ENCODE results near the gene ZFX.
"Not testable (repeated sequence)": the region's sequence is repeated elsewhere in the genome, so short reads cannot be mapped to it uniquely, and the experiment has no call there.

The ZFX gene

GRCh38 chrX:24149351-24150050, at the start of gene ZFX:
Gene ZFX, plus strand, starts transcription at chrX:24149729. Its CDS starts 23,014 bp downstream, at chrX:24172743.
- peak; percentile 76 for DNase-seq (ENCODE audit: low read depth)

- no peak for DNase-seq (ENCODE audit: low read depth)
Measured at GRCh38 chrX:24100713-24101112, 48.8 kb upstream of the ZFX start.

GRCh38 chrX:24110069-24110468, 39.5 kb upstream of the ZFX start:
- DNase-seq (ENCODE audit: low read depth): no peak

DNA sequence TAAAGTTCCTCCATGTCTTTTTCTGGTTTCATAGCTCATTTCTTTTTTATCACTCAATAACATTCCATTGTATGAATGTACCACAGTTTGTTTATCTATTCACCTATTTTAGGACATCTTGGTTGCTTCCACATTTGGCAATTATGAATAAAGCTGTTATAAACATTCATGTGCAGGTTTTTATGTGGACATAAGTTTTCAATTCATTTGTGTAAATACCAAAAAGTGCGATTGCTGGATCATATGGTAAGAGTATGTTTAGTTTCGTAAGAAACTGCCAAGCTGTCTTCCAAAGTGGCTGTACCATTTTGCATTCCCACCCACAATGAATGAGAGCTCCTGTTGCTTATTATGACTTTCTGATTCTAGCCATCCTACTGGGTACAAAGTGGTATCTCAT, 36.3 kb upstream of the ZFX start:
- peak; percentile 83 for DNase-seq (ENCODE audit: low read depth)

GRCh38 chrX:24117258-24117657, 32.3 kb upstream of the ZFX start:
- peak; percentile 82 for DNase-seq (ENCODE audit: low read depth)

DNA sequence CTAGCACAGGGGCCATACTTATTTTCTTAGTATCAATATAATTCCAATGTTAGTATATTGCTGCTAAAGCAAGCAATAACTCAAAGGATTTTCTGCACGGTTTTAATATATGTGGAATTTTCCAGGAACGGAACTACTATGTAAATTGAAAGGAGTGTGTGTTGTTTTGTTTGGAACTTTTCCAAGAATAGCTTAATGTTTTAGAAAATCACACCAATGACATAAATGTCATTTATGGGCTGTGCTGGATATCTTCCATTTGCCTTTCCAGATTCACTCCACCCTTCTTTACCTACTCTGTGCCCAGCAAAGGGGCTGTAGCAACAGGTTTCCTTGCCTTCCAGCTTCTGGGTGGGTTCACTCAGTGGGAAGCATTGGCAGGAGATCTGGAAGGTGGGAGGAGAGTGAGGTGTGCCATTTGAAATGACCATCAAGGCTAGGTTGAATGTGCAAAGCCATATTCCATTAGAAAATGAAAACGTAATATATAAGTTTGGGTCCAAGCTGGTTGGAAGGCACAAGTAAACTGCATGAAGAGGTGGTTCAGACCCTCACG, 25.2 kb upstream of the ZFX start:
- DNase-seq (ENCODE audit: low read depth): no peak

- DNase-seq (ENCODE audit: low read depth): no peak
Measured at GRCh38 chrX:24125028-24125612, 24.4 kb upstream of the ZFX start.

DNA sequence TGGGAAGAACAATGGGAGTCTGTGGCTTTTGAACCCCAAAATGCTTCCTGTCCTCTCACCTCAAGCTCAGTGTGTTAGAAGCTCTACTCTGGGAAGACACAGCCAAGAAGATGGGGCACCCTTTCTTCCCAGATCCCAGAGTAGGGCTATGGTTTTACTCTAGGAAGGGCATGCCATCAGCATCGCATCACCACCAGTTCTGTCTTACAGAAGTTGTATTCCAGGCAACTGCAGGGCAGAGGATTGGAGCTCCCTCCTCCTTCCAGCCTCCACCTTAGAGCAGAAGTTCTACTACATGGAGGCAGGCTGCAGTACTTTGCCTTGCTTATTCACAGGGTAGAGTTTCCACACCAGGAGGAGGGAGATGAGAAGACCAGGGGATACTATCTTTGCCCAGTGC, 18.1 kb upstream of the ZFX start:
- no peak for DNase-seq (ENCODE audit: low read depth)

DNA sequence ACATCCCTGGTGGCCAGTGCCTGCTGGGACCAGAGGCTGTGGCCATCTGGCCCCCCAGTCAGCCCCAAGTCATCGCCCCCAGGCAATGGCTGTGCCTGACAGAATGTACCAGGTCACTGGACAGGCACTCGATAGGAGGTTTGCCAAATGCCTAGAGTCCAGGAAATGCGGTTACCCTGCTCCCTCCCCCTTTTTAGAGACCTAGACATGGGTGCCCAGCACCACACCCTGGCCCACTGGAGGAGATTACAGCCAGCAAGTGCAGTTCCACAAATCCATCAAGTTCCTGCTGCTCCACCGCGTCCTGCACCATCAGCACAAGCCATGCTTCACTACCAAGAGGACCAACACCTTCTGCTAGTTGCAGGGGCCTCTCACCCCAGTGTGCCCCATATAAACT, 16.2 kb upstream of the ZFX start:
- DNase-seq (ENCODE audit: low read depth): no peak

DNA sequence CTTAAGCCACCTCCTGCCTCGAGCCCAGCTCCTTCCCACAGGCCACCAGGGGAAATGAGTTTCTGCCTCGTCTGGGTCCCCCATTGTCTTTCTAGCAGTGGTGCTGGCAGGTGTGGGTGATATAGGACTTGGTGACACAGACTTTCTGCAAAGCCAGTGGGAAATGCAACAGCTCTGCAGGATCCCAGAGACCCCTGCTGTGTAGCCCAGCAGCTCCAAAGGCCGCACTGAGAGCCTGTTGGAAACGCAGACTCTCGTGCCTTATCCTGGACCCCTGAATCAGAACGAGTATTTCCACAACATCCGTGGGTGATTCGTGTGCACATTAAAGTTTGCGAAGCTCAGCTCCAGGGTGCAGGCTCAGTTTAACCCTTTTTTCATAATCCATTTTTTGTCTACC, 13.8 kb upstream of the ZFX start:
- DNase-seq (ENCODE audit: low read depth): not testable (repeated sequence)

DNA sequence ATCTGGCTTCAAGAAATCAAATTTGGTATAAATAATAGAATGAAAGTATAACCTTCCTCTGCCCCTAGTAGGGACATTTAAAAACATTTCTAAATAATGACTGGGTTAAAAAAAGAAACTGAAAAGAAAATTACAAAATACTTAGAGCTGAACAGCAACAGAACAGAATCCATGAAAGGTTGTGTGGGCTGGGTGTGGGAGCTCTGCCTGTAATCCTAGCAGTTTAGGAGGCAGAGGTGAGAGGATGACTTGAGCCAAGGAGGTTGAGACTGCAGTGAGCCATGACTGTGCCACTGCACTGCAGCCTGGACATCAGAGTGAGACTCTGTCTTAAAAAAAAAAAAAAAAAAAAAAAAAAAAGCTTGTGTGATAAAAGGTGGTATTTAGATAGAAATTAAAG, 12.3 kb upstream of the ZFX start:
- DNase-seq (ENCODE audit: low read depth): no peak

GRCh38 chrX:24143982-24144381, 5.5 kb upstream of the ZFX start:
- DNase-seq (ENCODE audit: low read depth): not testable (repeated sequence)

DNA sequence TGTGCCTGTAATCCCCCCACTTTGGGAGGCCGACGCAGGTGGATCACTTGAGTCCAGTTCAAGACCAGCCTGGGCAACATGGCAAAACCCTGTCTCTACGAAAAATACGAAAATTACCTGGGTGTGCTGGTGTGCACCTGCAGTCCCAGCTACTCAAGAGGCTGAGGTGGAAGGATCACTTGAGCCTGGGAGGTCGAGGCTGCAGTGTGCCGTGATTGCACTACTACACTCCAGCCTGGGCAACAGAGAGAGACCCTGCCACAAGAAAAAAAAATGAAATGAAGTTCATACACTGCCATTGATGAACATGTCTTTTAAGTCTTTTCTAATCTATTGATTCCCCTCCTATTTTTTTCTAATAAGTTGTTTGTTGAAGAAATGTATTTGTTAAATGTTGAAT, 5.0 kb upstream of the ZFX start:
- DNase-seq (ENCODE audit: low read depth): no peak

- DNase-seq (ENCODE audit: low read depth): peak; percentile 72
Measured at GRCh38 chrX:24145303-24146186, 4.0 kb upstream of the ZFX start.

DNA sequence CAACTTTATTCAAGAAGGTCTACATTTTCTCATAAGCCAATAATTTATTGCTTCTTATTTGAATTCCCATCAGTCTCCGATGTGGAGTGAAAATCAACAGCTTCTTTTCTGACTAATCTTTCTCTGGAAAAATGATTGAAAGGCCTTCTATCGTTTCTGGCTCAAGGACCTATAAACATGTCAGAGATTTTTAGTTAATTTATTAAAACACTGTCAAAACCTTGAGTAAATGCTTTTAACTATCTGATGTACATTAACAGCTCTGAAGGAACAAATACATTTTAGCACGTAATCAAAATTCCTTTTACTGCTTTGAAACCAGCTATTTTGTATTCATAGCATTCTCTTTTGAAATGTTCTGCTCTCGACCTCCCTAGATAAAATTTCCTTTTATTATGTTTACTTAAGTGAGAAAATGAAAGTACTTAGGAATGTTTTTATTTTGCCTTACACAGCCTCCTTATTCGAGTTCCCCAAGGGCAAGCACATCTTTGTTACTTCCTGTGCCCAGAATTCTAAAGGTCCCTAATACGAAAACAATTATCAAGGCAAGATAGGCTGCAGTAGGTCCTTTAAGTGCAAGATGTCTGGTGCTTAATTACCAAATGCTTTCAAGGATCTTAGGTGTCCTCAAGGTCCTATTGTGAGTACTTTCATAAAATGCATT, 3.1 kb upstream of the ZFX start:
- peak; percentile 55 for DNase-seq (ENCODE audit: low read depth)

DNA sequence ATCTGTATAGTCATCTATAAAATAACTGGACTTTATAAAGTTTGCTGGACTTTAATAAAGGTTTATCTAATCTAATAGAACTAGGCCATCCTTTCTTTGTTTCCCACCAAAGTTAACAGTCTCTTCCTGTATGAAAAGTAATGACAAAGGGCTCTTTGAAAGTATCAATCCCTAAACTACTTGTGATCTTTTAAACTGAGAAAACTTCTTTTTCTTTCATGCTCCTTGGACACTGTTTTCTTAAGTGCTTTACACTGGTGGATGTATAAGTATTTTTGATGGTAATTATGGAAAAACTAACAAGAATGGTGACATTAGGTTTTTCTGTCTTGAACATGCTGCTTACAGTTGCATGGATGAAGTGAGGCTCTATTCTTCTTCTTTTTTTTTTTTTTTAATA, 2.4 kb upstream of the ZFX start:
- DNase-seq (ENCODE audit: low read depth): no peak

GRCh38 chrX:24148121-24148520, 1.4 kb upstream of the ZFX start:
- peak; percentile 21 for DNase-seq (ENCODE audit: low read depth)

- DNase-seq (ENCODE audit: low read depth): peak; percentile 57
Measured at GRCh38 chrX:24148535-24149350, 786 bp upstream of the ZFX start.

DNA sequence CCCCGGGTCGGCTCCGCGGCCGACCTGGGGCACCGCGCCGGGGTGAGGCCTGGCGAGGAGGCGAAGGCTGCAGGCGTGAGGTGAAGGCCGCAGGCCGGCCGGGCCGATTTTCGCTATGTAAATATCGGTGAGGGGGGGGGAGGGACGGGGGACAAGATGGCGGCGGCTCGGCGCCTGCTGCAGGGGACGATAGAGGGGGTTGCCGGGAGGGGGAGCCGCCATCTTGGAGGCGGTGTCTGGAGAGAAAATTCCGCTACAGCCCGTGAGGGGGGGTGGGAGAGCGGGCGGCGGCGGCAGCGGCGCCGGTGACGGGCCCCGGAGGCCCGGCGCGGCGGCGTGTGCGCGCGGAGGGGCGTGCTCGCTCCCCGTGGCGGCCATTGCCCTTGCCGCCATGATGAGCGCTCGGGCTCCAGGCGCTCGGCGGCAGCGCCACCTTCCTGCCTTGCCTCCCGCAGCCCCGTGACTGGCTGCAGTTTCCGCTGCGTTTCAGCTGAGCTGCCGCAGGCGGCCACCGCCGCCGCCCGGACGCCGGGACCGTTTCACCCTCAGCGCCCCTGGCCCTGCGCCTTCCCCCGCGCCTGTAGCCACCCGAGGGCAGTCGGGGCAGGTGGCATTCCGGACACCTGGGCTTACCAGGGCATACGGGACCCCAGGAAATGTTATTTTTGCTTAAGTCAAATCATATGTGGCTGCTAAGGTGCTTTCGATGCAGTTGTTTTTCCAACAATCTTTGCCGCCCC, 692 bp downstream of the ZFX start:
- DNase-seq (ENCODE audit: low read depth): peak; percentile 91

DNA sequence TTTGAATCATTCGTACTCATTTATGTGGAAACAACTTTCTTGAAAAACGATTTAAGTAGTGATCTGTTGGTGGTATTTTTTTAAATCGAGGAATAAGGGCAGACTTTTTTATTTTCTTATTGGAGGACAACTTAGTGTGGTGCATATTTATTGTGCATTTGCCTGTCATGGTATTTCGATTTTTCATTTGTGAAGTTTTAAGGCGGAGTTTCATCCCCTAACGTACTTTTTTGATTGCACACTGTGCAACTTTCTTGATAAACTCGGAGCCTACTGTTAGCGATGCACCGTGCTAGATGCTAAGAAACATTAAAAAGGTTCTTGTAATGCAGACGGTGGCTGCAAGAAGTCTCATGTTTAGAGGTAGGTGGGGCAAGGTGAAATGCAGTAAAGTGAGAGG, 1.4 kb downstream of the ZFX start:
- DNase-seq (ENCODE audit: low read depth): no peak

DNA sequence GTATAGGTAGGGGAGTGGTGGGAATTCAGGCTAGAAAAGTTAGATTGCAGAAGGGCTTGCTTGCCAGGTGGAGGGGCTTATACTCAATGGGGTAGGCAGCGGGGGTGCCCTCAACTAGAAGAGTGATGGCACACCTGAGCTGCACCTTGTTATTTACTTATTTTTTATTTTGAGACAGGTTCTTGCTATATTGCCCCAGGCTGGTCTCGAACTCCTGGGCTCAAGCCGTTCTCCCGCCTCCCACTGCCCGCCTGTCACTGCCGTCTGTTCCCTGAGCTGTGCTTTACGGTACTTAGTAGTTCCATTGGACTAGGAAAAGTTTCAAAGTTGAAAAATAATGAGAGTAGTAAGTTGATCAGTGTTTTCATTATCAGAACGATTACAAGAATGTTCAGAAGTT, 2.0 kb downstream of the ZFX start:
- DNase-seq (ENCODE audit: low read depth): no peak

All from fibroblast of gingiva (primary cell).